Measurements from ENCODE around the gene CPEB3.

The CPEB3 gene

GRCh38 chr10:92241501-92241900 lies 49.4 kb downstream of the CPEB3 start:
- DNase-seq (ENCODE audit: extremely low read depth, low read depth), result no peak
- no peak for TF ChIP-seq CTCF (IDR thresholded peaks at IDR 0.05; ENCODE audit: low read depth, low read length)

- no peak for DNase-seq (ENCODE audit: extremely low read depth, low read depth)
- no peak for TF ChIP-seq CTCF (IDR thresholded peaks at IDR 0.05; ENCODE audit: low read depth, low read length)
Observed at GRCh38 chr10:92241158-92241500, 49.7 kb downstream of the CPEB3 start.

- no peak for TF ChIP-seq CTCF (IDR thresholded peaks at IDR 0.05; ENCODE audit: low read depth, low read length)
- DNase-seq (ENCODE audit: extremely low read depth, low read depth), result no peak
Observed at GRCh38 chr10:92240289-92241157, 50.4 kb downstream of the CPEB3 start.

GRCh38 chr10:92239600-92240288 lies 51.1 kb downstream of the CPEB3 start:
- TF ChIP-seq CTCF (IDR thresholded peaks at IDR 0.05; ENCODE audit: low read depth, low read length), result no peak
- no peak for DNase-seq (ENCODE audit: extremely low read depth, low read depth)

- no peak for DNase-seq (ENCODE audit: extremely low read depth, low read depth)
- TF ChIP-seq CTCF (IDR thresholded peaks at IDR 0.05; ENCODE audit: low read depth, low read length), result no peak
Observed at GRCh38 chr10:92239151-92239599, 51.7 kb downstream of the CPEB3 start.

- no peak for DNase-seq (ENCODE audit: extremely low read depth, low read depth)
- TF ChIP-seq CTCF (IDR thresholded peaks at IDR 0.05; ENCODE audit: low read depth, low read length), result no peak
Observed at GRCh38 chr10:92238586-92239098, 52.2 kb downstream of the CPEB3 start.

- no peak for DNase-seq (ENCODE audit: extremely low read depth, low read depth)
- no peak for TF ChIP-seq CTCF (IDR thresholded peaks at IDR 0.05; ENCODE audit: low read depth, low read length)
Observed at GRCh38 chr10:92238054-92238585, 52.8 kb downstream of the CPEB3 start.

All from AG09319 (cell line).